IPS-18a (cell line): ENCODE measurements around the gene LINC01488.

ENCODE experiments used
- H3K27ac ChIP-seq: one replicate; pipeline ENCODE4 v1.5.1; 2013; ENCODE audit warnings: low read length
- H3K27me3 ChIP-seq: one replicate; pipeline ENCODE4 v1.6.1; 2013; ENCODE audit warnings: mild to moderate bottlenecking, low read length; ENCODE audit not compliant: control insufficient read depth, insufficient read depth
- H3K36me3 ChIP-seq: one replicate; pipeline ENCODE4 v1.6.1; 2013; ENCODE audit warnings: low read depth, low read length; ENCODE audit not compliant: control insufficient read depth
- H3K4me1 ChIP-seq: one replicate; pipeline ENCODE4 v1.6.1; 2013; ENCODE audit warnings: low read depth, low read length; ENCODE audit not compliant: control insufficient read depth
- H3K4me3 ChIP-seq: one replicate; pipeline ENCODE4 v1.5.1; 2013; ENCODE audit warnings: low read length
- H3K9ac ChIP-seq: one replicate; pipeline ENCODE4 v1.6.1; 2013; ENCODE audit warnings: mild to moderate bottlenecking, low read length, moderate library complexity
- H3K9me3 ChIP-seq: one replicate; pipeline ENCODE4 v1.6.1; 2013; ENCODE audit warnings: low read depth, low read length; ENCODE audit not compliant: control insufficient read depth

The LINC01488 gene

GRCh38 chr11:69535908-69536307 is 54.4 kb downstream of the LINC01488 start:
- H3K4me1 ChIP-seq: no peaks in the 10 kb centered on the region
- no peak overlapping the region for H3K9ac ChIP-seq
- H3K27ac ChIP-seq: no peak overlapping the region
- no peaks in the 10 kb centered on the region for H3K36me3 ChIP-seq
- H3K4me3 ChIP-seq: no peak overlapping the region
- H3K9me3 ChIP-seq: no peaks in the 10 kb centered on the region
- no peaks in the 10 kb centered on the region for H3K27me3 ChIP-seq

DNA sequence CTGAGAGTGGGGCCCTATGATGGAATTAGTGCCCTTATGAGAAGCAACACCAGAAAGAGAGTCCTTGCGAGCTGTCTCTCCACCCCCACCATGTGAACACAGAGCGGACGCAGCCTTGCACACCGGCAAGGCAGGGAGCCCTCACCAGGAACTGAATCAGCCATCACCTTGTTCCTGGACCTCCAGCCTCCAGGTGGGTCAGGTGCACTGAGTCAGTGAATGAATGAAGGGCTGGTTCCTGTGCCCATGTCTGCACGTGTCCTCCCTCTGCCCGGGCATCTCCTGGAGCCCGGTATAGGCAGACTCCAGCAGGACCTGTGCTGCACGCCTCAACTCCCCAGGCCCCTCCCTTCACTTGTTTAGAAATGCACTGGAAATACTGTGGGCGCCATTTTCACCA is 54.9 kb downstream of the LINC01488 start:
- no peaks in the 10 kb centered on the region for H3K36me3 ChIP-seq
- H3K9me3 ChIP-seq: no peaks in the 10 kb centered on the region
- H3K27ac ChIP-seq: no peak overlapping the region
- H3K4me3 ChIP-seq: no peak overlapping the region
- no peak overlapping the region for H3K9ac ChIP-seq
- no peaks in the 10 kb centered on the region for H3K4me1 ChIP-seq
- no peaks in the 10 kb centered on the region for H3K27me3 ChIP-seq

- Histone ChIP-seq H3K27ac (no peak overlapping the region), H3K27me3 (no peaks in the 10 kb centered on the region), H3K9me3 (no peaks in the 10 kb centered on the region), H3K4me3 (no peak overlapping the region), H3K4me1 (no peaks in the 10 kb centered on the region), H3K9ac (no peak overlapping the region), H3K36me3 (no peaks in the 10 kb centered on the region)
Observed at GRCh38 chr11:69537126-69537525, 55.7 kb downstream of the LINC01488 start.

- Histone ChIP-seq H3K27ac (no peak overlapping the region), H3K9ac (no peak overlapping the region), H3K9me3 (no peaks in the 10 kb centered on the region), H3K27me3 (no peaks in the 10 kb centered on the region), H3K4me3 (no peak overlapping the region), H3K36me3 (no peaks in the 10 kb centered on the region), H3K4me1 (no peaks in the 10 kb centered on the region)
Observed at GRCh38 chr11:69537855-69538640, 56.6 kb downstream of the LINC01488 start.

DNA sequence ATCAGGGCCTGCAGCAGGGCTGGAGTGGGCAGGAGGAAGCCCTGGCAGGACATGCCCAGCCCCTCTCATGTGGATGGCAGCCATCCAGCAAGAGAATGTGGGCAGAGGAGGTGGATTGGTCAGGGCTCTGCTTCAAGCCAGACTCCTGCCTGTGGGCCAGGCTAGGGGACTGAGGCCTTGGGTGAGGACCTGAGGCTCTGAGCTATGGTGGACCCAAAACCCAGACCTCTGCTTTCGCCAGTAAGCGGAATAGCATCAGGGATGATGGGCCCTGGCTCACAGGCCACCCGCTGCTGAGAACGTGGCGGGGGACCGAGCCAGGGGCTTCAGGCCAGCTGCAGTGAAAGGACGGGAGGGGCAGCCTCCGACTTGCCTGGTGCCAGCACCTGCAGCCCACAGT is 57.4 kb downstream of the LINC01488 start:
- H3K9me3 ChIP-seq: no peaks in the 10 kb centered on the region
- H3K36me3 ChIP-seq: no peaks in the 10 kb centered on the region
- H3K27ac ChIP-seq: no peak overlapping the region
- no peaks in the 10 kb centered on the region for H3K4me1 ChIP-seq
- no peak overlapping the region for H3K9ac ChIP-seq
- H3K4me3 ChIP-seq: no peak overlapping the region
- H3K27me3 ChIP-seq: no peaks in the 10 kb centered on the region

DNA sequence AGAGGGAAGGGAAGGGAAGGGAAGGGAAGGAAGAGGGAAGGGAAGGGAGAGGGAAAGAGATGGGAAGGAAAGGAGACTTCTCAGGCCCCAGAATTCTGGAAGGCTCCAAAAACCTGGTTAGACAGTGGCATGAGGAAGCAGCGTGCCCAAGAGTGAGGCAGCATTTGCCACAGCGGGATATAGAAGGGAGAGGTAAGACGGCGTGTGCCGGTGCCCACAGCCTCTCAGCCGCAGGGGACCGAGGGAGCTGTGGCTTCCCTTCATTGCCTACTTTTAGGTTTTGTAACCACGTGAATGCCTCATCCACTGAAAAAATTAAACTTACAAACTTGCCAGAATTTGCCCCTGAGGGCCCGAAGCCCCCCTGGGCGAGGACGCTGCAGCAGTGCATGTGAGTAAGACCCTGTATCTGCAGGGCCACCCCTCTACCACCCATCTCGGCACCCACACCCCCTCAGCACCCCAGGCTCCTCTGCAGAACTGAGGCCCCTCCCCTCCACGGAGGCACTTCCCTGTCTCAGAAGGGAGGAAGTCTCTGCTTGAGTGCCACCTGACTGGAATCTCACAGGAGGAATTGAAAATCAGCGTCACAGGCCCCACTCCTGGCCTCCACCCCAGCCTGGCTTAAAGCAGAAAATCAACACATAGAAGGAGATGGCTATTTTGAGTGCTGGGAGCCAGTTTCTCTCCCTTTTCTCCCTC is 58.1 kb downstream of the LINC01488 start:
- Histone ChIP-seq H3K9me3 (no peaks in the 10 kb centered on the region), H3K4me1 (no peaks in the 10 kb centered on the region), H3K27ac (no peak overlapping the region), H3K27me3 (no peaks in the 10 kb centered on the region), H3K36me3 (no peaks in the 10 kb centered on the region), H3K4me3 (no peak overlapping the region), H3K9ac (no peak overlapping the region)

- no peak overlapping the region for H3K27ac ChIP-seq
- no peaks in the 10 kb centered on the region for H3K36me3 ChIP-seq
- no peaks in the 10 kb centered on the region for H3K27me3 ChIP-seq
- no peaks in the 10 kb centered on the region for H3K9me3 ChIP-seq
- no peak overlapping the region for H3K4me3 ChIP-seq
- no peak overlapping the region for H3K9ac ChIP-seq
- no peaks in the 10 kb centered on the region for H3K4me1 ChIP-seq
Observed at GRCh38 chr11:69540118-69541000, 58.9 kb downstream of the LINC01488 start.

DNA sequence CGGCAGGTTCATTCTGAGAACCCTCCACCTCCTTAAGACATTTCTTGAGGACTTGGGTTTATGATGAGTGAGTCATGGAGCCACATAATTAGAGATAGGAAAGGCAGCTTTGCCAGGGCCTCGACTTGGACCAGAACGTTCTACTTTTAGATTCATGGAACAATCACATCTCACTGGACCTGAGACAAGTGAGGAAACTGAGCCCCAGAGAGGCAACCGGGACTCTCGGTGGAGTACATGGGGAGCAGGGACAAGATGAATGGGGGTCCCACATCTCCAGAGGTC is 59.5 kb downstream of the LINC01488 start:
- Histone ChIP-seq H3K27ac (no peak overlapping the region), H3K36me3 (no peaks in the 10 kb centered on the region), H3K27me3 (no peaks in the 10 kb centered on the region), H3K4me1 (no peaks in the 10 kb centered on the region), H3K4me3 (no peak overlapping the region), H3K9me3 (no peaks in the 10 kb centered on the region), H3K9ac (no peak overlapping the region)

DNA sequence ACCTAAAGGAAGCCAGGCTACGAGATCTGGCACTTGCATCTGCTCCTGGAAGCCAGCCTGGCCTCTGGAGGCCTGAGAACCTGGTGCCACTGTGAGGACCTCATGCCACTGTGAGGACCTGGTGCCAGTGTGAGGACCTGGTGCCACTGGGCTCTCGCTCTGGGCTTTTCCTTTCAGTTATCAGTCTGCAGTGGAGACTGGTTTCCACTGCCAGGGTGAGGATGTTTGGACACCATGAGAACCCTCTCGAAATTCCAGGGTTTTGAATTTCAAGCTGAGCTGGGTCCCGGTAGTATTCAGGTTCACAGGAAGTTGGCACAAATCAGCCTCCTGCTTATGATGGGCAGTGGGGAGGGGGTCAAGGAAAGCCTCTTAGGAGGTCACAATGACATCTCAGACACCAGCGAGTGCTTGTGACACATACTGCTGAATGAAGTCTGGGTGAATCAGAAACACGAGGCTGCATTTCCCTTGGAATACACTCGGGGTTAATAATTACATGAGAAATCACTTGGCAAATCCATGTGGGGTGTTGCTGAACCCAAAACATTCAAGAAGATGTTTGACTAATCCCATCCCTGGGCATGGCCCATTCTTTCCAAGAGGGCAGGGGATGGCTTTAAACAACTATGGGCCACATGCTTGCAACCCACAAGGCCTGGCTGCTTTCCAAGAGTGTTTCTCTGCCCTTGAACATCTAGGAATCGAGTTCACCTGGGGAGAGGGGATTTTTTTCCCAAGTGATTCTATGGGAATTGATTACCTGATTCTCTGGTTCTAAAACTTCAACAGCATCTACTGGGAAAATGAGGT is 60.2 kb downstream of the LINC01488 start:
- Histone ChIP-seq H3K27ac (no peak overlapping the region), H3K4me3 (no peak overlapping the region), H3K4me1 (no peaks in the 10 kb centered on the region), H3K36me3 (no peaks in the 10 kb centered on the region), H3K9me3 (no peaks in the 10 kb centered on the region), H3K9ac (no peak overlapping the region), H3K27me3 (no peaks in the 10 kb centered on the region)

DNA sequence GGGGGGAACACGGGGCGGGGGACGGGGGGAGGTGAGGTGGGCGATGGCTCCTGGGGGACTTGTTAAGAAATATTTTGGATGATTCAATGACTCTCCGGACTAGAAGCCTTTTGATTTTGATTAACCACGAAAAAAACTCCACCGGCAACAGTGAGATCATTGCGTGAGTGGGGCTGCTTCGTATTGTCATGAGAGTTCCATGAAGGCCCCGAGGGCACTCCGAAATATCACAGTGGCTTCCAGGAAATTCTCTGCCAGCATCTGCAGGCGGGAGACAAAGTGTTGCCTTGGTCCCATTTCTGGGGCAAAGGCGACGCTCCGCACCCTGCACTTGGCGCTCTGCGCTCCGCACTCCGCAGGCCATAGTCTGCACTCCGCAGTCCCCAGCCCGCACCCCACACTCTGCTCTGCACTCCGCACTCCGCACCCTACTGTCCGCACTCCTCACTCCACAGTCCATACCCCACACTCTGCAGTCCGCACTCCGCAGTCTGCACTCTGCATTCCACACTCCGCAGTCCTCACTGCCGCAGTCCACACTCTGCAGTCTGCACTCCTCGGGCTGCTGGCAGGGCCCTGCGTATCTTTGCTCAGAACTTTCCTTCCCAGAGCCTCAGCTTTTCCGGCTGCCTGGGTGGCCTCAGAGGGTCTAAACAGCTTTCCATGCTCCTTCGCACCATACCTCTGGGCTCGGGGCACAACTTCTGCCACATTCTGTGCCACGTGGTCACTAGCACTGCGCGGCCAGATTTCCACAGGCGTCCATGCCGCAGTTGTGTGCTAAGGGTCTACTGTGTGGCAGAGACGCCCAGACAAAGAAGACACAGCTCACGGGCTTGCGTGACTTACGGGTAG is 61.1 kb downstream of the LINC01488 start:
- Histone ChIP-seq H3K36me3 (no peaks in the 10 kb centered on the region), H3K27me3 (no peaks in the 10 kb centered on the region), H3K4me3 (no peak overlapping the region), H3K9me3 (no peaks in the 10 kb centered on the region), H3K4me1 (no peaks in the 10 kb centered on the region), H3K27ac (no peak overlapping the region), H3K9ac (no peak overlapping the region)
